Natural killer cell (primary cell): ENCODE data around the gene CLDN14. TPM values are rescaled to one million over a fixed set of nuclear protein-coding genes. Genes with fewer than 3 reads are reported as not detected.

ENCODE experiments used
- ATAC-seq, 3 donors: fragments of 150-1000 bp in 2 of 3; fragments of 200-7000 bp in 1 of 3; cut with Tn5 transposase; 1 replicate in 1 of 3; 2 replicates in 2 of 3; pipeline ENCODE4 v1.10.0; 2021; ENCODE audit warnings: mild to moderate bottlenecking in 2 of 3, moderate library complexity in 2 of 3
- DNase-seq, 2 donors: peaks; one replicate each; pipeline versions ENCODE4 v3.0.0 to v3.0.0-alpha.2; 2013 to 2021; ENCODE audit warnings: mixed read lengths in 1 of 2
- H3K27ac ChIP-seq: one replicate; pipeline ENCODE4 v1.5.1; 2013; ENCODE audit warnings: mild to moderate bottlenecking, low read length
- H3K27me3 ChIP-seq: one replicate; pipeline ENCODE4 v1.6.1; 2013; ENCODE audit warnings: low read length; ENCODE audit not compliant: control insufficient read depth, insufficient read depth
- H3K36me3 ChIP-seq: one replicate; pipeline ENCODE4 v1.6.1; 2013; ENCODE audit warnings: low read length; ENCODE audit not compliant: control insufficient read depth, insufficient read depth
- H3K4me1 ChIP-seq: one replicate; pipeline ENCODE4 v1.6.1; 2013; ENCODE audit warnings: low read length; ENCODE audit not compliant: control insufficient read depth, insufficient read depth
- H3K4me3 ChIP-seq: one replicate; pipeline ENCODE4 v1.5.1; 2013; ENCODE audit warnings: low read length
- H3K9me3 ChIP-seq: one replicate; pipeline ENCODE4 v1.6.1; 2013; ENCODE audit warnings: low read length; ENCODE audit not compliant: control insufficient read depth, insufficient read depth
- H3K27ac Mint-ChIP-seq, 2 donors: one replicate each; pipeline ENCODE4 v1.8.0; 2022; ENCODE audit warnings: mild to moderate bottlenecking in 2 of 2, mixed read lengths in 2 of 2, moderate library complexity in 1 of 2
- H3K27me3 Mint-ChIP-seq, 2 donors: one replicate each; pipeline ENCODE4 v1.8.0; 2022; ENCODE audit warnings: low read depth in 2 of 2, mixed read lengths in 2 of 2
- H3K36me3 Mint-ChIP-seq: one replicate; pipeline ENCODE4 v1.8.0; 2022; ENCODE audit warnings: mixed read lengths
- H3K4me1 Mint-ChIP-seq, 2 donors: one replicate each; pipeline ENCODE4 v1.8.0; 2022; ENCODE audit warnings: mixed read lengths in 2 of 2
- H3K4me3 Mint-ChIP-seq: one replicate; pipeline ENCODE4 v1.8.0; 2022; ENCODE audit warnings: mild to moderate bottlenecking, moderate library complexity, mixed read lengths
- H3K9me3 Mint-ChIP-seq, 2 donors: one replicate each; pipeline ENCODE4 v1.8.0; 2022; ENCODE audit warnings: mixed read lengths in 2 of 2
- WGBS: methylation state at CpG from one replicate; pipeline ENCODE4 v1.1.7; 2013; ENCODE audit warnings: missing lambda C conversion rate; ENCODE audit not compliant: insufficient coverage; 5-methylcytosine and 5-hydroxymethylcytosine counted together
- intact Hi-C: fragments of 100-400 bp; cut with micrococcal nuclease; formaldehyde crosslinking; loops from one replicate; pipeline ENCODE4 v1.14.2; 2022
- total RNA-seq, 4 donors: library from RNA; stranded (reverse); fragments of 120-200 nt in 1 of 4; gene quantifications; one replicate each; pipeline versions ENCODE4 v1.2.3 to v1.2.4, GENCODE V29; 2013 to 2022
- TF ChIP-seq, protein P1 (sequence below): fragments of 200-600 bp; IDR thresholded peaks from one replicate; pipeline ENCODE4 v1.8.0; 2022; ENCODE audit warnings: antibody characterized with exemption

Gene CLDN14
- total RNA-seq, 3 donors from 2014 or later (not counting 1 experiment from before 2014, with no cell fraction given), result not detected

DNA sequence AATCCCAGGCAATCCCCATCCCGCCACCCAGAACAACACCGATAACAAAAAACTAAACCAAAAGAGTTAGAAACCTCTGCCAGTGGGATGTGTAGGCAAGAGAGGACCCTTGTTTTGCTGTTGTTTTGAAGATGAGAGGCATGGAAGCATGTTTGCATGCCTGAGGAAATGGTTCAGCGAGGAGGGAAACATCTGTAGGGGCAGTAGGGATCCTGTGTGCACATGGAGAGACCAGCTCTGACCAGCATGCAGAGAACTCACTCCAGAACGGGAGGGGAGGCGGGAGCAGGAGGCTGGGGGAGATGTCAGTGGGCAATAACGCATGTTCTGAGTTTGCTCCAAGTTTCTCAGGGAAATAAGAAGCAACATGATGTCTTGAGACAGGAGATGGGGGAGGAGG, 5.3 kb downstream of the CLDN14 start:
- intact Hi-C loops, result no loop called here
- Mint-ChIP-seq H3K27me3 (peaks cover 3 to 8% of the 10 kb centered on the region in 2 donors), H3K36me3 (no peaks in the 10 kb centered on the region), H3K27ac (no peak overlapping the region), H3K9me3 (no peaks in the 10 kb centered on the region), H3K4me1 (no peaks in the 10 kb centered on the region), H3K4me3 (no peak overlapping the region)
- H3K27ac ChIP-seq, result no peak overlapping the region
- H3K4me3 ChIP-seq, result no peak overlapping the region
- no peaks in the 10 kb centered on the region for H3K27me3 ChIP-seq
- TF ChIP-seq, protein P1, sequence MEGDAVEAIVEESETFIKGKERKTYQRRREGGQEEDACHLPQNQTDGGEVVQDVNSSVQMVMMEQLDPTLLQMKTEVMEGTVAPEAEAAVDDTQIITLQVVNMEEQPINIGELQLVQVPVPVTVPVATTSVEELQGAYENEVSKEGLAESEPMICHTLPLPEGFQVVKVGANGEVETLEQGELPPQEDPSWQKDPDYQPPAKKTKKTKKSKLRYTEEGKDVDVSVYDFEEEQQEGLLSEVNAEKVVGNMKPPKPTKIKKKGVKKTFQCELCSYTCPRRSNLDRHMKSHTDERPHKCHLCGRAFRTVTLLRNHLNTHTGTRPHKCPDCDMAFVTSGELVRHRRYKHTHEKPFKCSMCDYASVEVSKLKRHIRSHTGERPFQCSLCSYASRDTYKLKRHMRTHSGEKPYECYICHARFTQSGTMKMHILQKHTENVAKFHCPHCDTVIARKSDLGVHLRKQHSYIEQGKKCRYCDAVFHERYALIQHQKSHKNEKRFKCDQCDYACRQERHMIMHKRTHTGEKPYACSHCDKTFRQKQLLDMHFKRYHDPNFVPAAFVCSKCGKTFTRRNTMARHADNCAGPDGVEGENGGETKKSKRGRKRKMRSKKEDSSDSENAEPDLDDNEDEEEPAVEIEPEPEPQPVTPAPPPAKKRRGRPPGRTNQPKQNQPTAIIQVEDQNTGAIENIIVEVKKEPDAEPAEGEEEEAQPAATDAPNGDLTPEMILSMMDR, result no peak
- 75% methylated on average over 4 of the region's 6 CpGs for WGBS
- no peak for DNase-seq
- no peaks in the 10 kb centered on the region for H3K9me3 ChIP-seq
- H3K36me3 ChIP-seq, result no peaks in the 10 kb centered on the region
- no peaks in the 10 kb centered on the region for H3K4me1 ChIP-seq
- ATAC-seq, result no peak

DNA sequence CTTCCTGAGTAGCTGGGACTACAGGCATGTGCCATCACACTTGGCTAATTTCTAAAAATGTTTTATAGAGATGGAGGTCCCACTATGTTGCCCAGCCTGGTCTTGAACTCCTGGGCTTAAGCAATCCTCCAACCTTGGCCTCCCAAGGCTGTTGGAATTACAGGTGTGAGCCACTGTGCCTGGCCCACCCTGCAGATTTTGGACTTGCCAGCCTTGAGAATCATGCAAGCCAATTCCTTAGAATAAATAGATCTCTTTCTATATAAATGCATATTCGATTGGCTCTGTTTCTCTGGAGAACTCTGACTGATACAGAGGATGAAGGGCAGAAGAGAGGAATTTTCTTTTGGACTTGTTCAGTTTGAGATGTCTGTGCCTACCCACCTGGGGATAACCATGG, 6.7 kb downstream of the CLDN14 start:
- Mint-ChIP-seq H3K4me1 (no peaks in the 10 kb centered on the region), H3K9me3 (no peaks in the 10 kb centered on the region), H3K27me3 (peaks cover 3 to 8% of the 10 kb centered on the region in 2 donors), H3K4me3 (no peak overlapping the region), H3K27ac (no peak overlapping the region), H3K36me3 (no peaks in the 10 kb centered on the region)
- DNase-seq (no peak), ATAC-seq (no peak)
- Histone ChIP-seq H3K4me1 (no peaks in the 10 kb centered on the region), H3K36me3 (no peaks in the 10 kb centered on the region), H3K4me3 (no peak overlapping the region), H3K9me3 (no peaks in the 10 kb centered on the region), H3K27me3 (no peaks in the 10 kb centered on the region), H3K27ac (no peak overlapping the region)
- TF ChIP-seq, protein P1, result no peak
- intact Hi-C loops, result no loop called here
- 85% methylated on average over 1 of the region's 1 CpG for WGBS

GRCh38 chr21:36472377-36472776, 7.5 kb downstream of the CLDN14 start:
- Mint-ChIP-seq H3K36me3 (no peaks in the 10 kb centered on the region), H3K27ac (no peak overlapping the region), H3K4me3 (no peak overlapping the region), H3K4me1 (no peaks in the 10 kb centered on the region), H3K27me3 (peaks cover 3 to 8% of the 10 kb centered on the region in 2 donors), H3K9me3 (no peaks in the 10 kb centered on the region)
- Histone ChIP-seq H3K9me3 (no peaks in the 10 kb centered on the region), H3K27me3 (no peaks in the 10 kb centered on the region), H3K27ac (no peak overlapping the region), H3K4me1 (no peaks in the 10 kb centered on the region), H3K36me3 (no peaks in the 10 kb centered on the region), H3K4me3 (no peak overlapping the region)
- no peak for DNase-seq
- 88% methylated on average over 2 of the region's 2 CpGs for WGBS
- intact Hi-C loops, result no loop called here
- no peak for ATAC-seq
- TF ChIP-seq, protein P1, result no peak

- no peak for DNase-seq
- H3K27ac Mint-ChIP-seq, result no peak overlapping the region
These were observed 8.6 kb downstream of the CLDN14 start for GRCh38 chr21:36471254-36471723.

More at GRCh38 chr21:36471254-36471723, 8.6 kb downstream of the CLDN14 start:
- intact Hi-C loops, result no loop called here
- H3K9me3 Mint-ChIP-seq, result no peaks in the 10 kb centered on the region
- Histone ChIP-seq H3K27ac (no peak overlapping the region), H3K4me3 (no peak overlapping the region), H3K4me1 (no peaks in the 10 kb centered on the region), H3K9me3 (no peaks in the 10 kb centered on the region), H3K27me3 (no peaks in the 10 kb centered on the region), H3K36me3 (no peaks in the 10 kb centered on the region)
- TF ChIP-seq, protein P1, result no peak
- H3K36me3 Mint-ChIP-seq, result no peaks in the 10 kb centered on the region
- peaks cover 3 to 8% of the 10 kb centered on the region in 2 donors for H3K27me3 Mint-ChIP-seq
- 86% methylated on average over 1 of the region's 1 CpG for WGBS
- no peak for ATAC-seq
- H3K4me1 Mint-ChIP-seq, result no peaks in the 10 kb centered on the region
- no peak overlapping the region for H3K4me3 Mint-ChIP-seq
